ENCODE measurements around the gene EMSY. TPM values are rescaled to one million over a fixed set of nuclear protein-coding genes. Genes with fewer than 3 reads are reported as not detected.
"Not testable (repeated sequence)": the region's sequence is repeated elsewhere in the genome, so short reads cannot be mapped to it uniquely, and the experiment has no call there.

The EMSY gene
- polyA plus RNA-seq, 1 of the 3 experiments (the other 2 are of a cell fraction) = 11.1 TPM

GRCh38 chr11:76395296-76395695 lies 49.5 kb upstream of the EMSY start (continued):
- no peak for TF ChIP-seq TCF12 (IDR thresholded peaks at IDR 0.05)

- Histone ChIP-seq H3K9me2 (no peaks in the 10 kb centered on the region), H3K9me3 (no peaks in the 10 kb centered on the region), H3K27me3 (ENCODE audit: insufficient read depth) (no peaks in the 10 kb centered on the region), H3K4me1 (ENCODE audit: control insufficient read depth in 1 of 2, insufficient read depth in 2 of 2, low read depth in 1 of 2, low read length in 1 of 2) (no peaks in the 10 kb centered on the region), H3K4me3 (ENCODE audit: low read depth in 2 of 2, low read length in 1 of 2) (no peak overlapping the region), H2AFZ (ENCODE audit: low read depth) (no peak overlapping the region), H4K20me1 (ENCODE audit: insufficient read depth) (no peaks in the 10 kb centered on the region), H3K27ac (ENCODE audit: low read depth in 2 of 2, low read length in 1 of 2) (no peak overlapping the region), H3K4me2 (no peak overlapping the region), H3K9ac (no peak overlapping the region), H3K79me2 (ENCODE audit: insufficient read depth) (no peaks in the 10 kb centered on the region), H3K36me3 (replicated peaks in 1 of 2; ENCODE audit: control insufficient read depth in 1 of 2, insufficient read depth in 2 of 2, low read length in 1 of 2) (no peaks in the 10 kb centered on the region), H3F3A (replicated peaks; ENCODE audit: insufficient read depth) (no peaks in the 10 kb centered on the region)
- POLR2A ChIA-PET = no interaction called here
- CTCF ChIA-PET = no interaction called here
- TF ChIP-seq SMC3 (IDR thresholded peaks at IDR 0.05; ENCODE audit: low read depth, low read length) (no peak), TAF1 (IDR thresholded peaks at IDR 0.05; ENCODE audit: borderline replicate concordance, low read depth, low read length) (no peak), POLR2AphosphoS5 (IDR thresholded peaks at IDR 0.05; ENCODE audit: low read depth, low read length) (no peak), ZBTB33 (IDR thresholded peaks at IDR 0.05; ENCODE audit: borderline replicate concordance, low read depth) (no peak), YY1 (IDR thresholded peaks at IDR 0.05; ENCODE audit: low read depth) (no peak), SIN3A (IDR thresholded peaks at IDR 0.05; ENCODE audit: borderline replicate concordance, low read depth, low read length) (no peak), JUND (IDR thresholded peaks at IDR 0.05) (no peak), GABPA (IDR thresholded peaks at IDR 0.05; ENCODE audit: low read depth) (no peak), ELF1 (IDR thresholded peaks at IDR 0.05) (no peak)
- TF ChIP-seq, protein P1, sequence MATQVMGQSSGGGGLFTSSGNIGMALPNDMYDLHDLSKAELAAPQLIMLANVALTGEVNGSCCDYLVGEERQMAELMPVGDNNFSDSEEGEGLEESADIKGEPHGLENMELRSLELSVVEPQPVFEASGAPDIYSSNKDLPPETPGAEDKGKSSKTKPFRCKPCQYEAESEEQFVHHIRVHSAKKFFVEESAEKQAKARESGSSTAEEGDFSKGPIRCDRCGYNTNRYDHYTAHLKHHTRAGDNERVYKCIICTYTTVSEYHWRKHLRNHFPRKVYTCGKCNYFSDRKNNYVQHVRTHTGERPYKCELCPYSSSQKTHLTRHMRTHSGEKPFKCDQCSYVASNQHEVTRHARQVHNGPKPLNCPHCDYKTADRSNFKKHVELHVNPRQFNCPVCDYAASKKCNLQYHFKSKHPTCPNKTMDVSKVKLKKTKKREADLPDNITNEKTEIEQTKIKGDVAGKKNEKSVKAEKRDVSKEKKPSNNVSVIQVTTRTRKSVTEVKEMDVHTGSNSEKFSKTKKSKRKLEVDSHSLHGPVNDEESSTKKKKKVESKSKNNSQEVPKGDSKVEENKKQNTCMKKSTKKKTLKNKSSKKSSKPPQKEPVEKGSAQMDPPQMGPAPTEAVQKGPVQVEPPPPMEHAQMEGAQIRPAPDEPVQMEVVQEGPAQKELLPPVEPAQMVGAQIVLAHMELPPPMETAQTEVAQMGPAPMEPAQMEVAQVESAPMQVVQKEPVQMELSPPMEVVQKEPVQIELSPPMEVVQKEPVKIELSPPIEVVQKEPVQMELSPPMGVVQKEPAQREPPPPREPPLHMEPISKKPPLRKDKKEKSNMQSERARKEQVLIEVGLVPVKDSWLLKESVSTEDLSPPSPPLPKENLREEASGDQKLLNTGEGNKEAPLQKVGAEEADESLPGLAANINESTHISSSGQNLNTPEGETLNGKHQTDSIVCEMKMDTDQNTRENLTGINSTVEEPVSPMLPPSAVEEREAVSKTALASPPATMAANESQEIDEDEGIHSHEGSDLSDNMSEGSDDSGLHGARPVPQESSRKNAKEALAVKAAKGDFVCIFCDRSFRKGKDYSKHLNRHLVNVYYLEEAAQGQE (IDR thresholded peaks at IDR 0.05; ENCODE audit: low read depth, low read length) = no peak
- WGBS (ENCODE audit: low lambda C conversion rate) = 77% methylated on average over 3 of the region's 3 CpGs
- no peak for DNase-seq
Observed at GRCh38 chr11:76397383-76397782, 47.4 kb upstream of the EMSY start.

- Histone ChIP-seq H3K9me3 (no peaks in the 10 kb centered on the region), H2AFZ (ENCODE audit: low read depth) (no peak overlapping the region), H3K36me3 (replicated peaks in 1 of 2; ENCODE audit: control insufficient read depth in 1 of 2, insufficient read depth in 2 of 2, low read length in 1 of 2) (no peaks in the 10 kb centered on the region), H3K27ac (ENCODE audit: low read depth in 2 of 2, low read length in 1 of 2) (no peak overlapping the region), H3K27me3 (ENCODE audit: insufficient read depth) (no peaks in the 10 kb centered on the region), H3K9ac (no peak overlapping the region), H3F3A (replicated peaks; ENCODE audit: insufficient read depth) (no peaks in the 10 kb centered on the region), H3K9me2 (no peaks in the 10 kb centered on the region), H3K79me2 (ENCODE audit: insufficient read depth) (no peaks in the 10 kb centered on the region), H4K20me1 (ENCODE audit: insufficient read depth) (no peaks in the 10 kb centered on the region), H3K4me3 (ENCODE audit: low read depth in 2 of 2, low read length in 1 of 2) (no peak overlapping the region), H3K4me1 (ENCODE audit: control insufficient read depth in 1 of 2, insufficient read depth in 2 of 2, low read depth in 1 of 2, low read length in 1 of 2) (no peaks in the 10 kb centered on the region), H3K4me2 (no peak overlapping the region)
- WGBS (ENCODE audit: low lambda C conversion rate) = 100% methylated on average over 1 of the region's 1 CpG
- ChIA-PET POLR2A (no interaction called here), CTCF (interaction anchor here (0.9 kb wide), 1 partner anchor 193 kb away, joined by 5 read pairs; no protein-coding TSS in a partner anchor)
- DNase-seq = no peak
- no peak for TF ChIP-seq NRF1 (IDR thresholded peaks at IDR 0.05; ENCODE audit: low read depth, low read length)
Observed at GRCh38 chr11:76400967-76401366, 43.9 kb upstream of the EMSY start.

DNA sequence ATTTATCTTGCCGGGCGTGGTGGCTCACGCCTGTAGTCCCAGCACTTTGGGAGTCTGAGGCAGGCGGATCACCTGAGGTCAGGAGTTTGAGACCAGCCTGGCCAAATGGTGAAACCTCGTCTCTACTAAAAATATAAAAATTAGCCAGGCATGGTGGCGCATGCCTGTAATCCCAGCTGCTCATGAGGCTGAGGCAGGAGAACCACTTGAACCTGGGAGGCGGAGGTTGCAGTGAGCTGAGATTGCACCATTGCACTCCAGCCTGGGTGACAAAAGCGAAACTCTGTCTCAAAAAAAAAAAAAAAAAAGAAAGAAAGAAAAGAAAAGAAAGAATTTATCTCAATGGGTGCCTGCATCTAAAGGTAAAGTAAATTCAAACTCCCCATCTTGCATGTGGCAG lies 43.3 kb upstream of the EMSY start:
- H3K9me3 ChIP-seq; DNase-seq; H3K4me1 ChIP-seq (ENCODE audit: control insufficient read depth in 1 of 2, insufficient read depth in 2 of 2, low read depth in 1 of 2, low read length in 1 of 2); H3K36me3 ChIP-seq (replicated peaks in 1 of 2; ENCODE audit: control insufficient read depth in 1 of 2, insufficient read depth in 2 of 2, low read length in 1 of 2); H3K4me2 ChIP-seq; H3K9me2 ChIP-seq; H2AFZ ChIP-seq (ENCODE audit: low read depth); H3K27me3 ChIP-seq (ENCODE audit: insufficient read depth); H4K20me1 ChIP-seq (ENCODE audit: insufficient read depth); H3K9ac ChIP-seq; H3K79me2 ChIP-seq (ENCODE audit: insufficient read depth); H3K27ac ChIP-seq (ENCODE audit: low read depth in 2 of 2, low read length in 1 of 2); POLR2A ChIA-PET; H3F3A ChIP-seq (replicated peaks; ENCODE audit: insufficient read depth); H3K4me3 ChIP-seq (ENCODE audit: low read depth in 2 of 2, low read length in 1 of 2): not testable (repeated sequence)
- 95% methylated on average over 8 of the region's 8 CpGs for WGBS (ENCODE audit: low lambda C conversion rate)
- CTCF ChIA-PET = interaction anchor here (0.9 kb wide), 1 partner anchor 194 kb away, joined by 5 read pairs; no protein-coding TSS in a partner anchor

Data from SK-N-SH (cell line).